HG03139 (cell line): Measurements from ENCODE around the gene LINGO1.

Source experiments
- ATAC-seq: cut with Tn5 transposase; IDR thresholded peaks from one replicate; pipeline ENCODE4 v1.9.1; 2021; ENCODE audit not compliant: unreplicated experiment

Gene LINGO1

DNA sequence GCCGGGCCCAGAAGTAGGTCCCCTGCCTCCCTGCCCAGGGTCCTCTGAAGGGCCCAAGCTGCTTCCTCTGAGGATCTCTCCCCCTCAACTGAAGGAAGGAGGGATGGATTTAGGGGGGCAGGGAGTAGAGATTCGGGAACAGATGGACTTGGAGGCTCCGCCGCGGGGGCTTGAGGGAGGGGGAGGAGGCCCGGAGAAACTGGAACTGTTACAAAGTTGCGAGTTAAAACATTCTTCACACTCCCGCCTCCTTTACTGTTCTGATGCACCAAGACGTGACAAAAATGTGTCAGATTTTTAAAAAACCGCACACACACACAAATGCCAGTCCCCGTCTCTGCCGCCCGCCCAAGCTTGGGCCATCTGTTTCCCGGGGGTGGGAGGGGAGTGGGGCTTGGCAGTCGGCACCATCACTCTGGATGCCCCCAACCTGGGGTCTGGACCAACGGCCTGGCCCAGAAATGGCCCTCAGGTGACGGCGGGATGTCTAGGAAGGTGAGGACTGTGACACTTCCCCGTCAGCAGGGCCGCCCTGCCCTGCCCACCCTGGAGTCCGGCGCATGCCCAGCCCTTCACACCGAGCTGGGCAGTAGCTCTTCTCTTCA is 25.0 kb upstream of the LINGO1 start:
- ATAC-seq: no peak

DNA sequence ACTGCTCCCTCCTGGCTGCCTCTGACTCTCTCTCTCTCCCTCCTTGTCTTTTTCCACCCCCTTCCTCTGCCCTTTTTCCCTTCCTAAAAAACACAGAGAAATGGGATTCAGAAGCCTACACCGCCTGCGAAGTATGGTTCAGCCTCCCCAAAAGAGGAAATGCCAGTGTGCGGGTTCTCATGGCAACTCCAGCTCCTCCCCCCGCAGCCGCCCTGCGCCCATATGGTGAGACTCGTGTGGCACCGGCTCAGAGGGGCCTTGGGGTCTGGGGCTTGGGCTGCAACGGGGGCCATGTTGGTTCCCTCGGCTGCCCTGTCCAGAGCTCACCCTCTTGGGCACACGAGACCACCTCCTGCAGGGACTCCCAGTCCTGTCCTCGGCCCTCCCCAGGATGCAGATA is 23.6 kb upstream of the LINGO1 start:
- ATAC-seq: no peak

DNA sequence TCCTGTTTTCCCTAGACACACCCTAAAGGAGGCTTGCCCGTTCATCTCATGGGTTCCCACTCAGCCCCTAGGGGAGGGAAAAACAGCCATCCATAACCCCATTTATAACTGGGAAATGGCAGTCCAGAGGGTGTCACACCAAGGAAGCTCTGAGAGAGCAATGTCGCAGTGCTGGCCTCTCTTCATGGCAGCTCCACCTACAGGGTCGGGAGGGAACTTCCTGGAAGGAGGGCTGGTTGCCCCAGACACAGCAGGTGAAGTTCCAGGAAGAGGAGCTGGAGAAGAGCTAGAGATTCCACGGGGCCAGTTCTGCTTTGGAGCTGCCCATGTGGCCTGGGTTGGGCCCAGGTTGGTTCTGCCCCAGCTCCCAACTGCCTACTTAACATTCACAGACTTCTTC is 22.3 kb upstream of the LINGO1 start:
- ATAC-seq: no peak

DNA sequence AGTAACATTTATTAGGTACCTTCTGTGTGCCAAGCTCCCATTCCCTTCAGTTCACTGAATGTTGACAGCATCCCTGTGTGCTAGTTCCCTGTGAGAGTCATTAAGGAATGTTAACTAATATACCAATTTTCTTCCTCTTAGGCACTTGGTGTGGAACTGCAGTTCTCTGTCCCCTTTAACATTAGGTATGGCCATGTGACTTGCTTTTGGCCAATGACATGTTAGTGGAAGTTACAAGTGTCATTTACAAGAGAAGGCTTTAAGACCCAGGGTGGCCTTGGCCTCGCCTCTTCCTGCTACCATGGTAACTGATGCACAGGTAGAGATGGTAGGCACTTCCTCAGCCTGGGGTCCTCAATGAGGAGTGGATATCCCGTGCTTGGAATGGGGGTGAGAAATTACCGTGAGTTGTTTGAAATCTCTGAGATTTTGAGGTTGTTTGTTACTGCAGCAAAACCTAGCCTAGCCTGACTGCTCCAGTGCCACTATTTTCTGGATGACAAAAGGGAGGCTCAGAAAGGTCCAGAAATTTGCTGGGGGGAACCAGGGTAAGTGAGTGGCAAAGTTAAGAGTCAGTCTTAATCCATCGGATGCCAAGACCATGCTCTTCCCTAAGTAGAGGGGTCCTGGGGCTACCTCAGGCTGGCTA is 21.2 kb upstream of the LINGO1 start:
- no peak for ATAC-seq

DNA sequence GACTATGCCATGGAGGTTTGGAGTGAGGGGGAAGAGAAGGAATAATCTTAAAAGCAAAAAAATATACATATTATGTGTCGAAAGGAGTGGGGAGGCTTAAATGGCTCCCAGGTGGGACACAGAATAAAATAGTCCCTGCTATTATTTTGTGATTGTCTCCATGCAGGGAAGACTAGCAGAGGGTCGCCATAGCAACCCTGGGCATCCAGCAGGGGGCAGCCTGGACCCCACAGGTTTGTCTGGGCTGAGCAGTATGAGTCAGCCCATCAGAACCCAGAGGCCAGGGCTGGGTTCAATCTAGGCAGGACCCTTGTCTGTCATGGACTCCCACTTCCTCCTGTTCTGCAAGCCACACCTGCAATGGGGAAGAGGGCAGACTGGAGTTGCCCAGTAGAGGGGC is 17.6 kb upstream of the LINGO1 start:
- no peak for ATAC-seq

DNA sequence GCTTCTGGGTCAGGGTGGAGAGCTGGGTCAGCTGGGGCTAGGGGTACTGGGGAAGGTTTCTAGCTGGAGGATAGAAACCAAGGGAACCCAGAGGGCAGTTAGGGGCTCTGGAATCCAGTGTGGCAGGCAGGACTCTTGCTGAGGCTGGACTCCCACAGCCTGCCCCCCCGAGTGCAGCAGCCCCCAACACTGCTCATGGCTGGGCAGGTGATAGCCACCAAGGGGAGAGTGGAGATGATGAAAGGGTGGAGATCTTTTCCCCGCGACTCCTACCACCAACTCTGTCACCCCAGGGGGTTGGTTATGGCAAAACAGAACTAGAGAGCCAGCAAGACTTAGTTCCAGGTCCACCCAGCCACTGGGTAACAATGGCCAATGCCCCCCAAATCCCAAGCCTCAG is 16.9 kb upstream of the LINGO1 start:
- ATAC-seq: no peak

DNA sequence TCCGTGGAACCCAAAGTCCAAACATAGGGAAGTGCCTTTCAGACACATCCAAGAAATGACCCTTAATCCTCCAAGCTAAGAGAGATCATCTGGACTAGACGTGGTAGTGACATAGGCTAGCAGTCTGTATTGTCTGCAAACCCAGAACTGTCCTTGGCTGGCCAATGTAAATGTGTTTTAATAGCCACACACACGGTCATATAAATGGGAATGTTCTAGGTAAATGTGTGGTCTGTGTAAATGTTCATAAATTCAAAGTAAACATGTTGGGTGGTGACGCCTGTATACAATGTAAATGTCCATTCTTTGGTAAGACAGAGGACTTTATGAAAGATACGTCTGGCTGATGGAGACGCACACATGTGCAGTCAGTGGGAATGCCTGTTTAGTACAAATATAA is 16.3 kb upstream of the LINGO1 start:
- ATAC-seq: no peak

DNA sequence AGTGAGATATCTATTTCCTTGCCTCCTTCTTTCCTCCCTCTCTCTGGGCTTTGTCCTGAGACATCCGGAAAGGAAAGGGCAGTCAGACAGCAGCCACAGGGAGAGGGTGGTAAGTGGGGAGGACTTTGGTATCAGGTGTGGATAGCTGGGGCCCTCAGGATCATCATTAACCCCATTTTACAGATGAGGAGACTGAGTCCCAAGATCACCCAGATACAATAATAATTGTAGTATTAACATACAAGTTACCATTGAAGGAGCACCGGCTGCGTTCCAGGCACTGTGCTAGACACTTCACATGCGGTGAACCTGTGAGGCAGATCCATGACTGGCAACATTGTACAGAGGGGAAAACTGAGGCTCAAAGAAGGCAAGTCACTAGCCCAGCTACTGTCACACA is 15.2 kb upstream of the LINGO1 start:
- ATAC-seq: no peak

DNA sequence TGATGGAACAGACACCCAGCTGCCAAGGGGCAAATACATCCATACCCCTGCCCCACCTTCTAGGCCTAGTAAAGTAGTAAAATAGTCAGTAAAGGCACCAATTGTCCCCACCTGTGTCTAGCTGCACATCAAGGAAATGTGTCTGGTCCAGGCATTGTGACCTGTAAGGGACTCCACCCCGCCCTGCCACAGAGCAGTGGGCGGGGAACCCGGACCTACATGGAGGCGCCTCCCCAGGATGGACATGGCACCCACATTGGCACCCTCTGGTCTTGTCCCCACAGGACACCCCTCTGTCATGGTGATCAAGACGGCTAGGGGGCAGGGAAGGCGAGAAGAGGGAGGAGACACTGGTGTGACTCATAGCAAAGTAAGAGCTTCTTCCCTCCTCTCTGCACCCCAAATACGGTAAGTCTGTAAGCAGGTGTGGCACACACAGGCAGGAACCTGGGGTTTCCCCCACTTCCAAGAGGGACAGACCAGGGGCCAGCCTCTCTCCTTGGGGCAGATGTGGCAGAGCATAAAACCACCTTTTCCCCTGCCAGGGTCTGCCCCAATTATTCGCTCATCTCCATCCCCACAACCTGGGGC is 13.5 kb upstream of the LINGO1 start:
- no peak for ATAC-seq

DNA sequence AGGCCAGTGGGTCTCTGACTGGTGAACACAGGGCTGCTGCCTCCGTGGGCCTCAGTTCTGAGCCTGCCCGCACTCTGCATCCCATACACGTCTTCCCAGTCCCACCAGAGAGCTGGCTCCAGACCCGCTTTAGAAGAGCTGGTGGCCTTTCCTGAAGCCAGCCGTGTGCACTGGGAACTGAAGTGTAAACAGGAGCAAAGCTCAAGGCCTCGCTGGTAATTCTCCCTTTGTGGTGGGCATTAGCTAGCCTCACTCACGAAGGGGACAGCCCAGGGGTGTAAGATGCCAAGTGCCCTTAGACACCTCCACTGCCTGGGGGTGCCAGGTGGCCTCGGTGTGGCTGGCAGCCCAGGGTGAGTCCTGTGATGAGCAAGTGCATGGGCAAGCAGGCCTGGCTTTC is 12.9 kb upstream of the LINGO1 start:
- no peak for ATAC-seq

DNA sequence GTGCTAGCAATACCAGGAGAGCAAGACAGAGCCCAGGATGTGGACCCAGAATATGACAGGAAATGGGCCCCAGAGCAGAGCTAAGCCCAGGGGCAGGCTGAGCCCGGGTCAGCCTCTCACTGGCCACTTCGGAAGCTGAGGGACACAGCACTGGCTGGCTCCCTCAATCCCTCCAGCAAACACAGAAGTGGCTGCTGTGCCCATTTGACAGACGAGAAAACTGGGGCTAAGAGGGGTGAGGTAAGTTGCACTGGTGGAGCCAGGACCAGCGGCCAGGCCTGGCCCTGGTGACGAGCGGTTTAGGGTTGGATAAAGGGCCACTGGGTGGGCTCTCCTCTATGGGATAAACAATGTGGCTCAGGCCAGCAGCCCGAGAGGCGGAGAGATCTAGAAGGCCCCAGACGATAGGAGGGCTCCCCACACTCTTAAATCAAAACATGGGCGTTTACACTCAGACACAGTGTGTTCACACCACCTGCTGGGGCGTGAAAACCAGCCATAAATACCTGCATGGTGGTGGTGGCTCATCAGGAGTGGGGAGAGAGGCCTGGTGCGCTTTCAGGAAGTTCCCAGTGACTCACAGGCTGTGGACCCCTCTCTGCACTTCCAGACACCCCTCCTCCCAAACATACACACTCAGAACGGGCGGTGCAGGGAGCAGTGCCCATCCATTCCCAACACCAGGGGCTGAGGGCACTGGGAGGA is 12.0 kb upstream of the LINGO1 start:
- ATAC-seq: no peak

DNA sequence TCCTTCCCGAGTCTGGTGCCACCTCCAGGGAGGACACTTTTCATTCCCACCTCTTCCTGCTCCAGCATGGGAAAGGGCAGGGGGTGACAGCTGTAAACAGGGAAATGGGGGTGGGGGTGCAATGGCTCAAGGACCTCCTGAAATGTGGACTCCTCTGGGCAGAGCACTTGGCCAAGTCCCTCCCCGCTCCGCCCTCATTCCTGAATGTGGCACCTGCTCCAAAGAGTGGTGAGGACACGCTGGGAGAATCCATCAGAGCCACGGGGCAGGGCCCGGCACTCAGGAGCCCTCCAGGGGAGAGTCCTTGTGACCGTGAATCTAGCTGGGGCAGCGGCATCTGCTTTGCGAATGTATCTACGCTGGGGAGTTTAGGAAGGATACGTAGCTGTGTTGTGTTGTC is 11.1 kb upstream of the LINGO1 start:
- no peak for ATAC-seq

DNA sequence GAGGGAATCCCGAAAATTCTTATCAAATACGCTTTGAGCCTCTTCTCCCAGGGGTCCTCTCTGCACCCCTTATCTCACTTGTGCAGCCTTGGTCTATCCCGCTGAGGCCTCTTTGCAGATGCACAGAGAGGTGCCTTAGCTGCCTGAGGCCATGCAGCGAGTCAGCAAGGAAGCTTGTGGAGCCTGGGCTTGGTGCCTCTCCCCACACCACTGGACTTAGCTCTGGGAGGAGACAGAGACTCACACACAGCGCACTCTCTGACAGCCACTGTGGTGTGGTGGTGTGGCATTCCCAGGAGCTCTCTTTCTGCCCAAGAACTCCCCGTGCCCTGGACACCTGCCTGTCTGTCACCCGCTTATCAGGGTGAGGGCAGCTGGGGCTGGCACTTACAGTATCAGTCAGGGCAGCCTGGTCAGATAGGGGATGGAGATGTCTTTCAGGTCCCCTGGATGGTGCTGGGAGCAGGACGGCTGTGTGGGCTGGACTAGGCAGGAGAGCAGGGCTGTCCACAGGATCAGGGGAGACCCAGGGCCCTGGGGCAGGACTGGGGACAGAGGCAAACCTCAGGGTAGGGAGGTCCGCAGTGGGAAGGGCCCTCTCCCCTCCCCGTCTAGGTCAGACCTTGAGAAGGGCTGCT is 10.2 kb upstream of the LINGO1 start:
- ATAC-seq: no peak

DNA sequence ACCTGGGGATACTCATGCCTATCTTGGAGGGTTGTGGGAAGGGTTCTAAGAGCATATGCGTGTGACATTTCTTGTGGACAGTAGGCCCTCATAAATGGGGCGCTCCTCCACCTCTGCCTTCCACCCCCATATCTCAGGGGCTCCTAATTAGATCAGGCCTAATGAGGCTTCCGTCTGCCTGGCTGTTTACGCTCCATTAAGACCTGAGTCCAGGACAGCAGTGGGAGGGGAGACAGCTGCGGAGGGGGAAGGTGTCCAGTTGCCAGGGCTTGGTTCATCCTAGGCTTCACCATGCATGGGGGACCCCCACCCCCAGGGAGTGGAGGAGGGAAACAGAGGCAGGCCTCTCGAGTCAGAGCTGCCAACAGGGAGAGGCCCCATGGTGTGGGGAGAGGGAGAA is 9.3 kb upstream of the LINGO1 start:
- ATAC-seq: no peak

DNA sequence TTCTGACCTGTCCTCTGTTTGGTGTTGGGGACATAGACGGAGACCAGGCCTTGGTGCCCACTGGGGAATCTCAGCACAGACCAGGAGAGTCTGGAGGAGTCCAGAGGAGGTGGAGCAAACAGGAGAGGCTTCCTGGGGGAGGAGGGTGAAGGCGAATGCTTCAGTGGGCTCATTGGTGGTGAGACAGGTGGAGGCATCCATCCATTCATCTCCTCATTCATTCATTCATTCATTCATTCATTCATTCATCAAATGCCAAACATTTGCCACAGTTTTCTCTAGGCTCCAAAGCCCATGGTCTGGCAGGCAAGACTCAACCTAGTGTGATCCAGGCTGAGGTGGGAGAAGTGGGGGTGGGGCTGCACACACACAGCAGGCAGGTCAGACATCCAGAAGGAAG is 7.9 kb upstream of the LINGO1 start:
- no peak for ATAC-seq

DNA sequence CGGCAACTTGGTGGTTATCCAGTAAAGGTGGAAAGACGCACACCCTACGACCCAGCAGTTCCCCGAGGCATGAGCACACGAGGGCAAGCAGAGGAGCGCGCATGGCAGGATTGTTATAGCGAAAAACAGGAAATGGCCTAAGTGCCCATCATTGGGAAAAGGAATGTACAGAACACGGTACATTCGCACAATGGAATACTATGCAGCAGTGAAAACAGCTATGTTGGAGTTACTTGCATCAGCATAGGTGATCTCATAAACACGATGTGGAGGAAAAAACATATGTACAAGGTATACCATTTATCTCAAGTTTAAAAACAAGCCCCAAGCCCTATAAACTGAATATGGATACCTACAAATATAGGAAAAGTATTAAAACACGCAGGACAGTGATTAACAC is 6.7 kb upstream of the LINGO1 start:
- ATAC-seq: no peak

DNA sequence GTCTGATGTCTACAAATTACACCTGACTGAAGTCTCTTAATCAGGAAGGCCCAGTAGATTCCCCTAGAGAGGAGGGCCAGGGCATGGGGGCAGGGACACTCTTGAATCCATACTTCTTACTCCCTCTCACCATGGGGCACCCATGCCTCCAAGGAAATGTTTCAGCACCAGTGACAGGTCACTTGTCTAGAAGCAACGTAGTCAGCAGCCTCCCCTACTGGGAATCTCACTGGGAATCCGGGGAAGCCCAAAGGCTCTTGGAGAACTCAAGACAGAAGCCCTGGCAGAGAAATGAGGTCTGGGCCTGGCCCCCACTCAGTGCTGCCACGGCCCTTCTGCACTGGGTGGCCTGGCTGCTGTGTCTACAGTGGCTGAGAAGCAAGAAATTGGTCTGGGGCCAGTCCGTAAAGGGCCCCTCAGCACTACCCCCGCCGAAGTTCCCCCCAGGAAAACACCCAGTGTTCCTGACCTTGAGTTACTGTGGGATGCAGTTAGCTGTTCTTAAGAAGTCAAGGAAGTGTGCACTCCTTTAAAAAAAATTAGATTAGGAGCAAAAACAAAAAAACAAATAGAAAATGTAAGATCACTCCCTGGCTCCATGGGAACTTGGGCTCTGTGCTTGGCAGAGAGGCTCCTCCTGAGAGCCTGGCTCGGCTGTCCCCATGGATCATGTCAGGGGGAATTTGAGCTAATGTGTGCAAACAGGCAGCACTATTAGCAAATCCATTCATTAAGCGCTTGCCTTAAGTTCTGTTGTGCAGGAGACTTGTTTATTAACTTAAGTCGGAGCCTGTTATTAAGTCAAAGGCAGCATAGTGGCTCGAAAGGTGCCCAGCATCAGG is 5.4 kb upstream of the LINGO1 start:
- ATAC-seq: no peak

DNA sequence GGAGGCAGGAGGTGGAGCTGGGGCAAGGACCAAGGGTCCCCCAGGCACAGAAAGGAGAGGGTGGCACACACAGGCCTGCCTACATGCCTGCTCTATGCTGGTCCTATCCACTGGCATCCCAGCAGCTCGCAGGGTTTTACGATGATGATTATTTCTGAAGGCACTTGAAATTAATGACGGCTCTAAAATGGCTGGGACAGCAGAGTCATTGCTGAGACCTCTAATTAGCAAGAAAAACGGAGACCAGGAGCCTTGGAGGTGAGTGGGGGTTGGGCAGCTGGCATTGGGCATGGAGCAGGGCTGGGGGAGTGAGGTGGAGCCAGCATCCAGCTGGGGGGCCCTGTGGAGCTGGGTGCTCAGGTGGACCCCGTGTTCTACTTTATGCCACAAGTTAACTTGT is 3.5 kb upstream of the LINGO1 start:
- no peak for ATAC-seq

DNA sequence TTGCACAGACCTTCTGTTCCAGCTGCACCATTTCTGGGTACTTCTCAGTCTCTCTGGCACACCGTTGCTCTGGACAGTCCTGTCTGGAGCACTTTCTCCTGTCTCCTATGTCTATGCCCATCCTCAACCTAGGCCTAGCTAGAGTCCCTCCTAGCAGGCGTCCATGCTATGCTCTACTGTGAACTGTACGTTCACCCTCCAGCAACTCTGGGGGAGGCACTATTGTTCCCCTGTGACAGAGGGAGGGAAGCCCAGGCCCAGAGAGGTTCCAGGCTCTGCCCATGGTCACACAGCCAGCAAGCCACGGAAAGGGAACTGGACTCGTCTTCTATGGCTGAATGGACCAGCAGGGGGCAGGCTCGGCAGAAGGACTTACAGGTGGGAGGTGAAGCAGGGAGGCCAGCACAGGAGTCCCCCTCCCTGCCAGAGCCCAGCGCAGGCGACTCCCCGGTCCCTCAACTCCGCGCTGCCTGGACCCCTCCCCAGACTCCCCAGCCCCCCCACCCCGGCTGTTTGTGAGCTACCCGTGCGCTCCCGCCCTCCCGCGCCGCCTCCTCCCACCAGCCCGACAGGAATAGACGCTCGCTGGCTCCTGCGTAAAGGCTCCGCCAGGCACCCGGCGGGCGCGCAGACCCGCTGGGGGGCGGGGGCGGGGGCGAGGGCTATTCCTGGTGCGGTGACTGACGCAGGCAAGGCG is 1.7 kb upstream of the LINGO1 start:
- ATAC-seq: no peak

DNA sequence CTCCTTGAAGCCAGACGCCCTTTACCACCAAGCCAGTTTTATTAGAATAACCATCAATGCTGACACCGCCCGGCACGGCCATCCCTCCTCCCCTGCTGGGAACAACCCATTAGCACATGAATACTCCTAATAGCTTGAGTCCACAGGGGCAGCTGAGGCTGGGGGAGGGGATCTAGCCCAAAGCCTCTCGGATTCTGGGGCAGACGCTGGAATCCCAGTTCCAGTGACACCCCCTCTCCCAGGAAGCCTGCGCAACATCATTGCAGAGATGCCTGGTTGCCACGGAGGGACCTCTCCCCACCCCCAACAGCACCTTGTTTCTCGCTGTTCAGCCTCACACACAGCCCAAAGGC is 1.2 kb upstream of the LINGO1 start:
- no peak for ATAC-seq
